Stomach (tissue), 9 donors: Measurements from ENCODE around the gene SOAT2. TPM values are rescaled to one million over a fixed set of nuclear protein-coding genes. Genes with fewer than 3 reads are reported as not detected.

Experiments used
- DNase-seq, 2 donors: peaks; one replicate each; pipeline versions ENCODE4 v3.0.0 to v3.0.0-alpha.2; 2013 to 2019
- H3K27ac ChIP-seq, 5 donors: fragments of 200-600 bp in 4 of 5; sonication (generic) in 4 of 5; one replicate each; pipeline ENCODE4 v1.5.1; 2013 to 2019; ENCODE audit warnings: mild to moderate bottlenecking in 1 of 5, moderate library complexity in 1 of 5
- H3K27me3 ChIP-seq, 3 donors: fragments of 200-600 bp; sonication (generic); one replicate each; pipeline ENCODE4 v1.5.1; 2017 to 2019; ENCODE audit warnings: mixed run types in 1 of 3
- H3K36me3 ChIP-seq, 4 donors: fragments of 200-600 bp; sonication (generic); 1 replicate in 3 of 4; 2 replicates in 1 of 4; pipeline ENCODE4 v1.5.1; 2016 to 2019
- H3K4me1 ChIP-seq, 4 donors: fragments of 200-600 bp; sonication (generic); one replicate each; pipeline ENCODE4 v1.5.1; 2016 to 2019
- H3K4me3 ChIP-seq, 4 donors: fragments of 200-600 bp; sonication (generic) in 3 of 4; one replicate each; pipeline ENCODE4 v1.5.1; 2016 to 2019; ENCODE audit warnings: mild to moderate bottlenecking in 1 of 4
- H3K9me3 ChIP-seq, 4 donors: fragments of 200-600 bp; sonication (generic); one replicate each; pipeline ENCODE4 v1.5.1; 2016 to 2019
- CTCF ChIP-seq, 7 experiments: fragments of 450-650 bp in 4 of 7; fragments of 200-600 bp in 3 of 7; sonication (generic) in 3 of 7; IDR thresholded peaks; one replicate each; pipeline ENCODE4 v1.5.1; 2016 to 2019; ENCODE audit warnings: antibody characterized with exemption in 7 of 7, control low read depth in 2 of 7, mild to moderate bottlenecking in 1 of 7
- EP300 ChIP-seq: sonication (generic); formaldehyde crosslinking; IDR thresholded peaks from one replicate; pipeline ENCODE4 v1.6.1; 2017; ENCODE audit warnings: antibody characterized with exemption
- POLR2A ChIP-seq, 4 donors: fragments of 450-650 bp; IDR thresholded peaks; one replicate each; pipeline ENCODE4 v1.6.1; 2016; ENCODE audit warnings: antibody characterized with exemption in 4 of 4, control low read depth in 2 of 4, mild to moderate bottlenecking in 1 of 4, moderate library complexity in 1 of 4
- POLR2AphosphoS5 ChIP-seq, 3 donors: sonication (generic); formaldehyde crosslinking; IDR thresholded peaks; one replicate each; pipeline ENCODE4 v1.6.1; 2016; ENCODE audit warnings: antibody characterized with exemption in 3 of 3
- WGBS, 5 donors: extraction: QIAGEN DNeasy Blood & Tissue Kit in 3 of 5; methylation state at CpG; one replicate each; pipeline versions ENCODE4 v1.1.5 to v1.1.7; 2013 to 2018; 5-methylcytosine and 5-hydroxymethylcytosine counted together
- intact Hi-C: fragments of 100-400 bp; cut with DNase I; formaldehyde crosslinking; loops from one replicate; pipeline ENCODE4 v1.15.1; 2023; ENCODE audit warnings: low total_unique reads
- polyA plus RNA-seq, 3 donors: library from polyadenylated mRNA; stranded (reverse); fragments of 200-250 nt; gene quantifications; one replicate each; pipeline ENCODE4 v1.2.3, GENCODE V29; 2013
- total RNA-seq, 5 donors: library from RNA; depleted of rRNA; stranded (reverse); fragments of >200 nt; gene quantifications; one replicate each; pipeline versions ENCODE4 v1.1.0 to v1.2.3, GENCODE V29; 2014 to 2016
- donor health status: healthy with polysubstance abuse.
- donor health status: Bipolar disorder and iron deficiency.
- donor health status: healthy.

Gene SOAT2
- total and polyA plus RNA-seq, 8 donors, result 0.28 to 0.92 TPM; not detected in 6

GRCh38 chr12:53067993-53068770 lies 35.1 kb upstream of the SOAT2 start:
- 86 to 91% (median 91%) methylated on average over 13 of the region's 13 CpGs for WGBS, 5 donors
- H3K4me3 ChIP-seq, result no peak overlapping the region
- TF ChIP-seq POLR2AphosphoS5 (IDR thresholded peaks at IDR 0.05) (no peak), POLR2A (IDR thresholded peaks at IDR 0.05) (no peak), EP300 (no peak), CTCF (IDR thresholded peaks at IDR 0.05) (no peak)
- H3K9me3 ChIP-seq, result no peaks in the 10 kb centered on the region
- no peak for DNase-seq
- peaks cover 38 to 86% (median 60%) of the 10 kb centered on the region in 4 donors for H3K4me1 ChIP-seq
- peak overlapping the region in 4 of 5 donors; percentile 4 to 81 (median 50) for H3K27ac ChIP-seq
- H3K36me3 ChIP-seq, result peaks cover 35 to 100% (median 98%) of the 10 kb centered on the region in 4 donors
- no peaks in the 10 kb centered on the region for H3K27me3 ChIP-seq
- intact Hi-C loops, result loop anchor here (5.0 kb wide), 2 partner anchors 34 to 129 kb away; partner anchors contain the start of gene SOAT2

- H3K9me3 ChIP-seq, result no peaks in the 10 kb centered on the region
- peak in 1 of 2 donors; percentile 10 for DNase-seq
- TF ChIP-seq POLR2AphosphoS5 (IDR thresholded peaks at IDR 0.05), result no peak
- no peak for TF ChIP-seq CTCF (IDR thresholded peaks at IDR 0.05)
- no peak for TF ChIP-seq EP300
- no peak for TF ChIP-seq POLR2A (IDR thresholded peaks at IDR 0.05)
- no peak overlapping the region for H3K4me3 ChIP-seq
- no peaks in the 10 kb centered on the region for H3K27me3 ChIP-seq
- H3K27ac ChIP-seq, result peak overlapping the region in 4 of 5 donors; percentile 17 to 81 (median 50)
- intact Hi-C loops, result loop anchor here (5.0 kb wide), 2 partner anchors 33 to 128 kb away; partner anchors contain the start of gene SOAT2
- peaks cover 35 to 97% (median 93%) of the 10 kb centered on the region in 4 donors for H3K36me3 ChIP-seq
- H3K4me1 ChIP-seq, result peaks cover 44 to 86% (median 61%) of the 10 kb centered on the region in 4 donors
- WGBS, 5 donors, result 70 to 87% (median 81%) methylated on average over 15 of the region's 15 CpGs
These were observed 34.3 kb upstream of the SOAT2 start for GRCh38 chr12:53068811-53069585.

DNA sequence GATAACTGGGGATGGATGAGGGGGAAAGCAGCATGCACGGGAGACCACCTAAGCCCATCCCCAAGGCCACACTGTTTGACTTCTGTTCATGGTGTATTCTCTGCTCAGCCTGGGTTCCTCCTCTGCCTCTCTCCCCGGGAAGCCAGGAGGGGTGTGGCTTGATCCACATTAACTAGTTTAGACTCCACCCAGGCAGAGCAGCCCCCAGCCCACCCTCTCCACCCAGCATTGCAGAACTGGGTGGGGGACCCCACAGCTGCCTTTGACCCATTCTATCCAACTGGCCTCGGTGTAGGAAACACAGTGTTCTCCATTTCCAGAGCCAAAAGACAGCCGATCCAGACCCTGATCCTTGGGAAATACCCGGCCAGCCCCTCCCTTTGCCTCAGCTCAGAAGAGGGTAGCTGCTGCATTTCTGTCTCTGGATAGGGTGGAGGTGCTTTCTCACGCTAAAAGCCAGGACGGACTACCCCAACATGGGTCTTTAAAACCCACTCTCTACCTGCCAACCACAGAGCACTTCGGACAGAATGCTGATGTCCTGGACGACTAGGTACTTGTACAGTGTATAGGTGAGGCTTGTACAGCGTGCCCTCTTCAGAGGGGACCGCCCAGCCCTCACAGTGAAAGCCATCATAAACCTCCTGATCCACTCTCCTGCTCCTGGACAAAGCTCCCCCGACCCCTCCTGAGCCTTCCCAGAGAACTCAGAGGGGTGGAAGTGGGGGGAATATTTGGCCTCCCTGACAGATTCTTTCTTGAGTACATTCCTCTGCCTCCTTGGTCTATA lies 33.5 kb upstream of the SOAT2 start:
- Histone ChIP-seq H3K4me3 (no peak overlapping the region), H3K9me3 (no peaks in the 10 kb centered on the region), H3K27me3 (no peaks in the 10 kb centered on the region), H3K4me1 (peaks cover 45 to 86% (median 67%) of the 10 kb centered on the region in 4 donors), H3K36me3 (peaks cover 26 to 97% (median 93%) of the 10 kb centered on the region in 4 donors), H3K27ac (peak overlapping the region in 4 of 5 donors; percentile 17 to 81 (median 50))
- peak in 1 of 2 donors; percentile 67 for DNase-seq
- WGBS, 5 donors, result 64 to 78% (median 74%) methylated on average over 7 to 12 of the region's 12 CpGs
- intact Hi-C loops, result loop anchor here (5.0 kb wide), 2 partner anchors 32 to 127 kb away; partner anchors contain the start of gene SOAT2
- no peak for TF ChIP-seq CTCF (IDR thresholded peaks at IDR 0.05)
- no peak for TF ChIP-seq POLR2AphosphoS5 (IDR thresholded peaks at IDR 0.05)
- no peak for TF ChIP-seq POLR2A (IDR thresholded peaks at IDR 0.05)
- TF ChIP-seq EP300, result no peak
